ENCODE results near the gene CCDC190. TPM values are rescaled to one million over a fixed set of nuclear protein-coding genes. Genes with fewer than 3 reads are reported as not detected.

The CCDC190 gene
- total RNA-seq, 4 donors from 2014 or later, result not detected

- 42 to 48% methylated on average over 2 to 3 of the region's 3 CpGs for WGBS, 2 donors (ENCODE audit: low coverage in 1 of 2)
- in situ Hi-C loops (cut with MboI; ENCODE audit: low pct_ligation_motif_present in 1 of 4, low pct_unique_long_range_greater_than_20kb in 1 of 4, low sequenced_read_pairs in 3 of 4), result no loop called here
- no peak for DNase-seq
Measured at GRCh38 chr1:162835157-162835899, 25.6 kb downstream of the CCDC190 start.

GRCh38 chr1:162832470-162832869, 28.5 kb downstream of the CCDC190 start:
- intact Hi-C loops (cut with DNase I; ENCODE audit: low total_unique reads), result no loop called here

More at GRCh38 chr1:162835157-162835899, 25.6 kb downstream of the CCDC190 start:
- H3K4me3 ChIP-seq, result no peak overlapping the region
- no peaks in the 10 kb centered on the region for H3K36me3 ChIP-seq
- no peaks in the 10 kb centered on the region for H3K27me3 ChIP-seq
- no peaks in the 10 kb centered on the region for H3K4me1 ChIP-seq
- H3K9me3 ChIP-seq, result peaks cover 0 to 6% of the 10 kb centered on the region in 2 donors
- intact Hi-C loops (cut with DNase I; ENCODE audit: low total_unique reads), result no loop called here
- TF ChIP-seq EP300 (IDR thresholded peaks at IDR 0.05; ENCODE audit: low read depth) (no peak), POLR2AphosphoS5 (IDR thresholded peaks at IDR 0.05) (no peak), CTCF (IDR thresholded peaks at IDR 0.05) (no peak), POLR2A (IDR thresholded peaks at IDR 0.05) (no peak)
- H3K27ac ChIP-seq, result no peak overlapping the region

GRCh38 chr1:162829268-162829667, 31.7 kb downstream of the CCDC190 start:
- no peak for DNase-seq
- Histone ChIP-seq H3K27me3 (peaks cover 8% of the 10 kb centered on the region), H3K4me3 (no peak overlapping the region), H3K36me3 (no peaks in the 10 kb centered on the region), H3K4me1 (no peaks in the 10 kb centered on the region), H3K9me3 (no peaks in the 10 kb centered on the region), H3K27ac (no peak overlapping the region)
- intact Hi-C loops (cut with DNase I; ENCODE audit: low total_unique reads) (no loop called here), in situ Hi-C loops (cut with MboI; ENCODE audit: low pct_ligation_motif_present in 1 of 4, low pct_unique_long_range_greater_than_20kb in 1 of 4, low sequenced_read_pairs in 3 of 4) (no loop called here)
- TF ChIP-seq POLR2A (IDR thresholded peaks at IDR 0.05) (no peak), EP300 (IDR thresholded peaks at IDR 0.05; ENCODE audit: low read depth) (no peak), POLR2AphosphoS5 (IDR thresholded peaks at IDR 0.05) (no peak), CTCF (IDR thresholded peaks at IDR 0.05) (no peak)
- 67 to 100% methylated on average over 1 of the region's 1 CpG for WGBS, 2 donors (ENCODE audit: low coverage in 1 of 2)

More at GRCh38 chr1:162832470-162832869, 28.5 kb downstream of the CCDC190 start:
- in situ Hi-C loops (cut with MboI; ENCODE audit: low pct_ligation_motif_present in 1 of 4, low pct_unique_long_range_greater_than_20kb in 1 of 4, low sequenced_read_pairs in 3 of 4), result no loop called here
- TF ChIP-seq EP300 (IDR thresholded peaks at IDR 0.05; ENCODE audit: low read depth) (no peak), CTCF (IDR thresholded peaks at IDR 0.05) (no peak), POLR2AphosphoS5 (IDR thresholded peaks at IDR 0.05) (no peak), POLR2A (IDR thresholded peaks at IDR 0.05) (no peak)
- Histone ChIP-seq H3K4me1 (no peaks in the 10 kb centered on the region), H3K9me3 (no peaks in the 10 kb centered on the region), H3K27ac (no peak overlapping the region), H3K36me3 (no peaks in the 10 kb centered on the region), H3K4me3 (no peak overlapping the region), H3K27me3 (no peaks in the 10 kb centered on the region)
- no peak for DNase-seq
- WGBS, 2 donors (ENCODE audit: low coverage in 1 of 2), result 86 to 97% methylated on average over 1 to 3 of the region's 3 CpGs

GRCh38 chr1:162823771-162824525, 37.0 kb downstream of the CCDC190 start:
- DNase-seq, result no peak
- 59 to 74% methylated on average over 2 of the region's 2 CpGs for WGBS, 2 donors (ENCODE audit: low coverage in 1 of 2)

More at GRCh38 chr1:162823771-162824525, 37.0 kb downstream of the CCDC190 start:
- H3K27me3 ChIP-seq, result peaks cover 39% of the 10 kb centered on the region
- H3K9me3 ChIP-seq, result no peaks in the 10 kb centered on the region
- H3K27ac ChIP-seq, result no peak overlapping the region
- intact Hi-C loops (cut with DNase I; ENCODE audit: low total_unique reads) (no loop called here), in situ Hi-C loops (cut with MboI; ENCODE audit: low pct_ligation_motif_present in 1 of 4, low pct_unique_long_range_greater_than_20kb in 1 of 4, low sequenced_read_pairs in 3 of 4) (no loop called here)
- peaks cover 0 to 11% (median 6%) of the 10 kb centered on the region in 4 donors for H3K4me1 ChIP-seq
- TF ChIP-seq POLR2AphosphoS5 (IDR thresholded peaks at IDR 0.05) (no peak), CTCF (IDR thresholded peaks at IDR 0.05) (no peak), POLR2A (IDR thresholded peaks at IDR 0.05) (no peak), EP300 (IDR thresholded peaks at IDR 0.05; ENCODE audit: low read depth) (no peak)
- no peaks in the 10 kb centered on the region for H3K36me3 ChIP-seq
- no peak overlapping the region for H3K4me3 ChIP-seq
